HEK293 (cell line): ENCODE results near the gene TARS3.

ENCODE experiments used
- BCL11B ChIP-seq: fragments of 450-650 bp; formaldehyde crosslinking; IDR thresholded peaks from 2 replicates; pipeline ENCODE4 v1.5.1; 2016; ENCODE audit warnings: low read depth, missing biosample characterization, missing genetic modification characterization
- GLI2 ChIP-seq: fragments of 450-650 bp; formaldehyde crosslinking; IDR thresholded peaks from 2 replicates; pipeline ENCODE4; 2017; ENCODE audit warnings: missing biosample characterization, missing genetic modification characterization, low read depth, borderline replicate concordance
- GLI4 ChIP-seq: fragments of 450-650 bp; formaldehyde crosslinking; IDR thresholded peaks from 2 replicates; pipeline ENCODE4 v1.5.1; 2016; ENCODE audit warnings: missing biosample characterization, missing genetic modification characterization
- GLIS2 ChIP-seq: fragments of 450-650 bp; formaldehyde crosslinking; IDR thresholded peaks from 2 replicates; pipeline ENCODE4 v1.5.1; 2016; ENCODE audit warnings: missing biosample characterization, missing genetic modification characterization
- KLF1 ChIP-seq: fragments of 450-650 bp; formaldehyde crosslinking; IDR thresholded peaks from 2 replicates; pipeline ENCODE4 v1.5.1; 2016; ENCODE audit warnings: missing biosample characterization, missing genetic modification characterization
- KLF16 ChIP-seq: fragments of 450-650 bp; formaldehyde crosslinking; IDR thresholded peaks from 2 replicates; pipeline ENCODE4 v1.5.1; 2017; ENCODE audit warnings: missing biosample characterization, missing genetic modification characterization
- KLF7 ChIP-seq: fragments of 450-650 bp; formaldehyde crosslinking; IDR thresholded peaks from 2 replicates; pipeline ENCODE4 v1.5.1; 2016; ENCODE audit warnings: missing biosample characterization, missing genetic modification characterization, borderline replicate concordance
- MYNN ChIP-seq: fragments of 450-650 bp; formaldehyde crosslinking; IDR thresholded peaks from 2 replicates; pipeline ENCODE4 v1.5.1; 2016; ENCODE audit warnings: missing biosample characterization, missing genetic modification characterization, borderline replicate concordance
- PRDM1 ChIP-seq: fragments of 450-650 bp; formaldehyde crosslinking; IDR thresholded peaks from 2 replicates; pipeline ENCODE4; 2016; ENCODE audit warnings: missing biosample characterization, missing genetic modification characterization
- SP7 ChIP-seq: fragments of 450-650 bp; formaldehyde crosslinking; IDR thresholded peaks from 2 replicates; pipeline ENCODE4 v1.5.1; 2016; ENCODE audit warnings: missing biosample characterization, missing genetic modification characterization
- TSHZ1 ChIP-seq: fragments of 450-650 bp; formaldehyde crosslinking; IDR thresholded peaks from 2 replicates; pipeline ENCODE4 v1.5.1; 2016; ENCODE audit warnings: missing biosample characterization, missing genetic modification characterization, borderline replicate concordance
- ZBTB21 ChIP-seq: fragments of 450-650 bp; formaldehyde crosslinking; IDR thresholded peaks from 2 replicates; pipeline ENCODE4 v1.5.1; 2017; ENCODE audit warnings: missing biosample characterization, missing genetic modification characterization
- ZNF132 ChIP-seq: fragments of 450-650 bp; formaldehyde crosslinking; IDR thresholded peaks from 2 replicates; pipeline ENCODE4 v1.5.1; 2017; ENCODE audit warnings: missing biosample characterization, missing genetic modification characterization, borderline replicate concordance
- ZNF24 ChIP-seq: fragments of 450-650 bp; formaldehyde crosslinking; IDR thresholded peaks from 2 replicates; pipeline ENCODE4 v1.5.1; 2016; ENCODE audit warnings: missing biosample characterization, missing genetic modification characterization
- ZNF362 ChIP-seq: fragments of 450-650 bp; formaldehyde crosslinking; IDR thresholded peaks from 2 replicates; pipeline ENCODE4 v1.5.1; 2016; ENCODE audit warnings: missing biosample characterization, missing genetic modification characterization
- ZNF433 ChIP-seq: fragments of 450-650 bp; formaldehyde crosslinking; IDR thresholded peaks from 2 replicates; pipeline ENCODE4 v1.5.1; 2016; ENCODE audit warnings: missing biosample characterization, missing genetic modification characterization, low read depth
- ZNF501 ChIP-seq: fragments of 450-650 bp; formaldehyde crosslinking; IDR thresholded peaks from 2 replicates; pipeline ENCODE4 v1.5.1; 2016; ENCODE audit warnings: missing biosample characterization, missing genetic modification characterization
- ZNF544 ChIP-seq: fragments of 450-650 bp; formaldehyde crosslinking; IDR thresholded peaks from 2 replicates; pipeline ENCODE4 v1.5.0; 2017; ENCODE audit warnings: missing biosample characterization, missing genetic modification characterization
- ZNF571 ChIP-seq: fragments of 450-650 bp; formaldehyde crosslinking; IDR thresholded peaks from 2 replicates; pipeline ENCODE4 v1.5.0; 2017; ENCODE audit warnings: missing biosample characterization, missing genetic modification characterization
- ZNF837 ChIP-seq: fragments of 450-650 bp; formaldehyde crosslinking; IDR thresholded peaks from 2 replicates; pipeline ENCODE4 v1.5.1; 2016; ENCODE audit warnings: missing biosample characterization, missing genetic modification characterization
- ZNF843 ChIP-seq: fragments of 450-650 bp; formaldehyde crosslinking; IDR thresholded peaks from 2 replicates; pipeline ENCODE4 v1.5.1; 2016; ENCODE audit warnings: missing biosample characterization, missing genetic modification characterization
- TF ChIP-seq, protein P1 (sequence below): fragments of 450-650 bp; formaldehyde crosslinking; IDR thresholded peaks from 2 replicates; pipeline ENCODE4 v1.5.1; 2016; ENCODE audit warnings: missing biosample characterization, missing genetic modification characterization
- TF ChIP-seq, protein P2 (sequence below): fragments of 450-650 bp; formaldehyde crosslinking; IDR thresholded peaks from 2 replicates; pipeline ENCODE4 v1.5.1; 2016; ENCODE audit warnings: missing biosample characterization, missing genetic modification characterization

Gene TARS3

DNA sequence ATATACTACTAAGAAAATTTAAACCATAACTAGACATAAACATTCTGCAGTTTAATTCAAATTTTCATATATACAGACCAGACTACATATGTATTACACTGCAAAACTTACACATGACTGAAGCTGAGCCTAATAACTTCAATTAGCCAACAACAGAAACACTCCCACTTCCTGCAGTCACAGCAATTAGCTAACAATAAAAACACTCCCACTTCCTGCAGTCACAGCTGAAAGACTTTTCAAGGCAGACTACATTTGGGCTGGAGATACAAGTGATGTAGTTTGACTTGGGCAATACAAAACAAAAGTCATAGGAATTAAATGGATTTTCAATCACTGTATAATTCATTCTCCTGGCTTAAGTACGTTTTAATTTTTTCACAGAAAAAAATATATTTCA lies 82.4 kb downstream of the TARS3 start (continued):
- TF ChIP-seq, protein P1, sequence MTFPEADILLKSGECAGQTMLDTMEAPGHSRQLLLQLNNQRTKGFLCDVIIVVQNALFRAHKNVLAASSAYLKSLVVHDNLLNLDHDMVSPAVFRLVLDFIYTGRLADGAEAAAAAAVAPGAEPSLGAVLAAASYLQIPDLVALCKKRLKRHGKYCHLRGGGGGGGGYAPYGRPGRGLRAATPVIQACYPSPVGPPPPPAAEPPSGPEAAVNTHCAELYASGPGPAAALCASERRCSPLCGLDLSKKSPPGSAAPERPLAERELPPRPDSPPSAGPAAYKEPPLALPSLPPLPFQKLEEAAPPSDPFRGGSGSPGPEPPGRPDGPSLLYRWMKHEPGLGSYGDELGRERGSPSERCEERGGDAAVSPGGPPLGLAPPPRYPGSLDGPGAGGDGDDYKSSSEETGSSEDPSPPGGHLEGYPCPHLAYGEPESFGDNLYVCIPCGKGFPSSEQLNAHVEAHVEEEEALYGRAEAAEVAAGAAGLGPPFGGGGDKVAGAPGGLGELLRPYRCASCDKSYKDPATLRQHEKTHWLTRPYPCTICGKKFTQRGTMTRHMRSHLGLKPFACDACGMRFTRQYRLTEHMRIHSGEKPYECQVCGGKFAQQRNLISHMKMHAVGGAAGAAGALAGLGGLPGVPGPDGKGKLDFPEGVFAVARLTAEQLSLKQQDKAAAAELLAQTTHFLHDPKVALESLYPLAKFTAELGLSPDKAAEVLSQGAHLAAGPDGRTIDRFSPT (tag by site-specific recombination) = no peak
- no peak for TF ChIP-seq ZNF544 (tag by site-specific recombination)
- TF ChIP-seq ZNF843 (tag by site-specific recombination) = no peak
- TF ChIP-seq ZNF24 (tag by site-specific recombination) = no peak
- TF ChIP-seq ZNF362 (tag by site-specific recombination) = no peak
- TF ChIP-seq SP7 (tag by site-specific recombination) = peak; percentile 70
- no peak for TF ChIP-seq KLF7 (tag by site-specific recombination)
- no peak for TF ChIP-seq GLI4
- TF ChIP-seq TSHZ1 (tag by site-specific recombination) = no peak
- no peak for TF ChIP-seq ZNF571 (tag by site-specific recombination)
- TF ChIP-seq ZBTB21 (tag by site-specific recombination) = no peak
- no peak for TF ChIP-seq KLF1
- TF ChIP-seq ZNF501 (tag by site-specific recombination) = no peak
- no peak for TF ChIP-seq GLI2
- TF ChIP-seq KLF16 (tag by site-specific recombination) = no peak
- TF ChIP-seq ZNF433 (tag by site-specific recombination) = no peak
- no peak for TF ChIP-seq BCL11B
- no peak for TF ChIP-seq ZNF837
- no peak for TF ChIP-seq GLIS2 (tag by site-specific recombination)
- TF ChIP-seq ZNF132 = no peak
- TF ChIP-seq MYNN (tag by site-specific recombination) = no peak
- TF ChIP-seq, protein P2, sequence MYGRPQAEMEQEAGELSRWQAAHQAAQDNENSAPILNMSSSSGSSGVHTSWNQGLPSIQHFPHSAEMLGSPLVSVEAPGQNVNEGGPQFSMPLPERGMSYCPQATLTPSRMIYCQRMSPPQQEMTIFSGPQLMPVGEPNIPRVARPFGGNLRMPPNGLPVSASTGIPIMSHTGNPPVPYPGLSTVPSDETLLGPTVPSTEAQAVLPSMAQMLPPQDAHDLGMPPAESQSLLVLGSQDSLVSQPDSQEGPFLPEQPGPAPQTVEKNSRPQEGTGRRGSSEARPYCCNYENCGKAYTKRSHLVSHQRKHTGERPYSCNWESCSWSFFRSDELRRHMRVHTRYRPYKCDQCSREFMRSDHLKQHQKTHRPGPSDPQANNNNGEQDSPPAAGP (tag by site-specific recombination) = peak; percentile 66; the same call in 1 of the 2 replicates
- TF ChIP-seq PRDM1 (tag by site-specific recombination) = no peak
